Gastrocnemius medialis (tissue), 4 donors: Measurements from ENCODE around the gene PPP2R2C.

Source experiments
- CTCF ChIP-seq, 5 experiments: fragments of 450-650 bp in 3 of 5; fragments of 200-600 bp in 2 of 5; sonication (generic) in 2 of 5; IDR thresholded peaks in 4 of 5; conservative IDR thresholded peaks in 1 of 5; 1 replicate in 4 of 5; 2 replicates in 1 of 5; pipeline ENCODE4 v1.5.1; 2016 to 2019; ENCODE audit warnings: antibody characterized with exemption in 5 of 5, mild to moderate bottlenecking in 3 of 5, moderate library complexity in 3 of 5
- POLR2A ChIP-seq, 2 donors: fragments of 450-650 bp; IDR thresholded peaks; one replicate each; pipeline ENCODE4 v1.6.1; 2017; ENCODE audit warnings: antibody characterized with exemption in 2 of 2, mild to moderate bottlenecking in 2 of 2, moderate library complexity in 2 of 2

GRCh38 chr4:6444582-6444981 is 27.8 kb downstream of the PPP2R2C start:
- TF ChIP-seq CTCF (IDR thresholded peaks at IDR 0.05 in 4 of 5, conservative IDR thresholded peaks at IDR 0.05 in 1 of 5) (no peak), POLR2A (IDR thresholded peaks at IDR 0.05) (no peak)
